Heart right ventricle (tissue), 16 donors: Measurements from ENCODE around the gene PTPN12. TPM values are rescaled to one million over a fixed set of nuclear protein-coding genes. Genes with fewer than 3 reads are reported as not detected.

Experiments
- ATAC-seq, 8 donors: fragments of 200-7000 bp; cut with Tn5 transposase; one replicate each; pipeline ENCODE4 v1.9.1; 2020; ENCODE audit warnings: mild to moderate bottlenecking in 8 of 8, moderate library complexity in 8 of 8, moderate number of reproducible peaks in 1 of 8
- DNase-seq, 2 donors: peaks; one replicate each; pipeline ENCODE4 v3.0.0-alpha.2; 2020
- H3K27ac ChIP-seq, 10 donors: fragments of 200-600 bp; sonication (generic) in 2 of 10; one replicate each; pipeline versions ENCODE4 v1.5.0 to v1.8.0; 2020 to 2022; ENCODE audit warnings: mild to moderate bottlenecking in 3 of 10
- H3K27me3 ChIP-seq, 7 donors: fragments of 200-600 bp; one replicate each; pipeline ENCODE4 v1.8.0; 2021 to 2022; ENCODE audit warnings: mild to moderate bottlenecking in 2 of 7
- H3K36me3 ChIP-seq, 9 donors: fragments of 200-600 bp; sonication (generic) in 1 of 9; one replicate each; pipeline versions ENCODE4 v1.5.0 to v1.8.0; 2020 to 2022; ENCODE audit warnings: mild to moderate bottlenecking in 2 of 9
- H3K4me1 ChIP-seq, 9 donors: fragments of 200-600 bp; sonication (generic) in 1 of 9; one replicate each; pipeline versions ENCODE4 v1.5.0 to v1.8.0; 2020 to 2022; ENCODE audit warnings: mild to moderate bottlenecking in 4 of 9
- H3K4me3 ChIP-seq, 10 donors: fragments of 200-600 bp; sonication (generic) in 2 of 10; one replicate each; pipeline versions ENCODE4 v1.5.0 to v1.8.0; 2020 to 2022; ENCODE audit warnings: mild to moderate bottlenecking in 7 of 10, moderate library complexity in 2 of 10
- H3K9me3 ChIP-seq, 11 donors: fragments of 200-600 bp in 10 of 11; sonication (generic) in 2 of 11; one replicate each; pipeline versions ENCODE4 v1.5.0 to v1.8.0; 2013 to 2022; ENCODE audit warnings: mild to moderate bottlenecking in 2 of 11, control low read depth in 1 of 11, moderate library complexity in 1 of 11
- CTCF ChIP-seq, 9 donors: fragments of 200-600 bp; sonication (generic) in 2 of 9; IDR thresholded peaks; one replicate each; pipeline versions ENCODE4 v1.5.0 to v1.8.0; 2021 to 2022; ENCODE audit warnings: antibody characterized with exemption in 9 of 9, mild to moderate bottlenecking in 5 of 9, moderate library complexity in 1 of 9
- WGBS, 2 donors: extraction: QIAGEN DNeasy Blood & Tissue Kit; methylation state at CpG; one replicate each; pipeline ENCODE4 v1.1.7; 2013; ENCODE audit warnings: inconsistent platforms in 1 of 2; 5-methylcytosine and 5-hydroxymethylcytosine counted together
- intact Hi-C, 10 donors: fragments of 100-400 bp; cut with DNase I; formaldehyde crosslinking; loops; one replicate each; pipeline versions ENCODE4 v1.11.1 to v1.14.2; 2022
- polyA plus RNA-seq, 2 donors: library from polyadenylated mRNA; stranded (reverse); fragments of 200-250 nt; gene quantifications; one replicate each; pipeline ENCODE4 v1.2.3, GENCODE V29; 2013
- total RNA-seq, 10 donors: library from RNA; stranded (reverse); fragmentation: NEBNext Ultra II Directional in 3 of 10; extraction: Animal tissue kit (Norgen Biotek cat#: 25700) in 3 of 10; gene quantifications; one replicate each; pipeline versions ENCODE4 v1.2.1 to v1.2.4, GENCODE V29; 2021 to 2023
- donor health status: Arrhythmogenic right ventricular cardiomyopathy.
- donor health status: ischemic (EF 13 %, LVEDD 7.1; RV severe dilation, severe dysfunction).
- donor health status: healthy with polysubstance abuse.
- donor health status: DM: no; HTN: yes; CAD: no.
- donor health status: DM: no; HTN: no; CAD: no.
- donor health status: ischemic (EF 25% LVEDD 6.9; RV normal size, moderate dysfunction).
- donor health status: ischemic (EF 25% LVEDD 5.7; RV mildly dilated, moderate dysfunction).
- donor health status: healthy.
- donor health status: DM: yes; HTN: yes; CAD: no.
- donor health status: Ischemic cardiomyopathy.
- donor health status: ischemic (EF 35%, LVEDD 5.7; RV mildly dilated, moderate dysfunction).
- donor health status: nonischemic (EF 11% LVEDD 7.7; RV severe dilation, severe dysfunction).
- donor health status: DM: yes; HTN: yes; CAD: no.
- donor health status: PGD.
- donor health status: ischemic (EF 29% LVEDD 5.4; RV normal size, mild dysfunction).
- donor health status: nonischemic (EF 23%, LVEDD 6.1; RV moderate dilation, normal function).

The PTPN12 gene
- total and polyA plus RNA-seq, 12 donors: 24.0 to 64.5 (median 42.6) TPM

DNA sequence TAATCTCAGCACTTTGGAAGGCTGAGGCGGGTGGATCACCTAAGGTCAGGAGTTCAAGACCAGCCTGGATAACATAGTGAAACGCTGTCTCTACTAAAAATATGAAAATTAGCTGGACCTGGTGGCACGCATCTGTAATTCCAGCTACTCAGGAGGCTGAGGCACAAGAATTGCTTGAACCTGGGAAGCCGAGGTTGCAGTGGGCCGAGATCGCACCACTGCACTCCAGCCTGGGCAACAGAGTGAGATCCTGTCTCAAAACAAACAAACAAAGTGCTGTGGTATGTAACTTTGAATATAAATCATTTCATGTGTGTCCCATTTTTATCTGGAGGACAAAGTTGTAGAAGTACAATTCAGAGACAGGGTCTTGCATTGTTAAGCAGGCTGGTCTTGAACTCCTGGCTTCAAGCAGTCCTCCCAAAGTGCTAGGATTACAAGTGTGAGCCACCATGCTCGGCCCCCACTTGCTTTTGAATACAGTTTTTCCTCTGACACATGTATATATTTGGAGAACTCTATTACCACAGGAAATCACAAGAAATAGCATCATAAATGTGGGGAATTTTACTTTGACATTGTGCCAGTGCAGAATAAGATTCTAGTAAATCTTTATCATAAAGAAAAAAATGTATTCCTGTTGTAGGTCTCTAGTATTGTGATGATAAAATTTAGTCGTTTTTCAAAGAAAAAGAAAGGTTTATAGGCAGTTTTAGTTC lies 32.6 kb downstream of the PTPN12 start:
- intact Hi-C loops: loop anchor here in 1 of 10 donors (5.0 kb wide), 1 partner anchor 32 kb away; the partner anchor contains the start of gene PTPN12
- H3K9me3 ChIP-seq: no peaks in the 10 kb centered on the region
- no peaks in the 10 kb centered on the region for H3K27me3 ChIP-seq
- ATAC-seq (no peak), DNase-seq (no peak)
- WGBS, 2 donors: 86 to 87% methylated on average over 8 of the region's 8 CpGs
- no peak overlapping the region for H3K4me3 ChIP-seq
- peaks cover 0 to 69% (median 32%) of the 10 kb centered on the region in 9 donors for H3K4me1 ChIP-seq
- no peak for TF ChIP-seq CTCF (IDR thresholded peaks at IDR 0.05)
- H3K27ac ChIP-seq: peak overlapping the region in 2 of 10 donors; percentile 7 to 69
- peaks cover 0 to 52% (median 10%) of the 10 kb centered on the region in 9 donors for H3K36me3 ChIP-seq

- intact Hi-C loops: loop anchor here in 1 of 10 donors (5.0 kb wide), 1 partner anchor 33 kb away; the partner anchor contains the start of gene PTPN12
- H3K4me3 ChIP-seq: no peak overlapping the region
- no peak for TF ChIP-seq CTCF (IDR thresholded peaks at IDR 0.05)
- ATAC-seq (peak in 4 of 8 donors; percentile 54 to 66 (median 59)), DNase-seq (no peak)
- peaks cover 0 to 63% (median 28%) of the 10 kb centered on the region in 9 donors for H3K4me1 ChIP-seq
- H3K9me3 ChIP-seq: no peaks in the 10 kb centered on the region
- whole genome bisulfite sequencing, 2 donors: 73 to 79% methylated on average over 3 of the region's 3 CpGs
- no peaks in the 10 kb centered on the region for H3K27me3 ChIP-seq
- peak overlapping the region in 3 of 10 donors; percentile 7 to 69 (median 12) for H3K27ac ChIP-seq
- peaks cover 0 to 60% (median 11%) of the 10 kb centered on the region in 9 donors for H3K36me3 ChIP-seq
Observed at GRCh38 chr7:77570330-77571011, 33.4 kb downstream of the PTPN12 start.

DNA sequence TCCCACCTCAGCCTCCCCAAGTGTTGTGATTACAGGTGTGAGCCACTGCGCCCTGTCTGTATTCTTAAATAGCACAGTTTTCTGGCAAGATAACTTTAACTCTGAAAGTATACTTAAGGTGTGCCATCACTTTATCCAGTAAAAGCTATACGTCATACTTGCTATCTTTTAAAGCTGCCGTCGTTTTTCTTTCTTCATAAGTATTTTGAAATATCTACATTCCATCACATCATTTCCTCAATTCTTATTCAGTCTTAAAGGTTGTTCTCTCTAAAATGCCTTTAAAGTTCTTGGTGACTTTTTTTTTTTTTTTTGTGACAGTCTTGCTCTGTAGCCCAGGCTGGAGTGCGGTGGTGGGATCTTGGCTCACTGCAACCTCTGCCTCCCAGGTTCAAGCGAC lies 34.7 kb downstream of the PTPN12 start:
- no peak for TF ChIP-seq CTCF (IDR thresholded peaks at IDR 0.05)
- 90% methylated on average over 6 of the region's 6 CpGs for WGBS, 2 donors
- Histone ChIP-seq H3K27ac (no peak overlapping the region), H3K27me3 (no peaks in the 10 kb centered on the region), H3K4me3 (no peak overlapping the region), H3K4me1 (peaks cover 0 to 53% (median 17%) of the 10 kb centered on the region in 9 donors), H3K9me3 (no peaks in the 10 kb centered on the region), H3K36me3 (peaks cover 0 to 73% (median 22%) of the 10 kb centered on the region in 9 donors)
- intact Hi-C loops: loop anchor here in 1 of 10 donors (5.0 kb wide), 1 partner anchor 34 kb away; the partner anchor contains the start of gene PTPN12
- DNase-seq (no peak), ATAC-seq (no peak)

DNA sequence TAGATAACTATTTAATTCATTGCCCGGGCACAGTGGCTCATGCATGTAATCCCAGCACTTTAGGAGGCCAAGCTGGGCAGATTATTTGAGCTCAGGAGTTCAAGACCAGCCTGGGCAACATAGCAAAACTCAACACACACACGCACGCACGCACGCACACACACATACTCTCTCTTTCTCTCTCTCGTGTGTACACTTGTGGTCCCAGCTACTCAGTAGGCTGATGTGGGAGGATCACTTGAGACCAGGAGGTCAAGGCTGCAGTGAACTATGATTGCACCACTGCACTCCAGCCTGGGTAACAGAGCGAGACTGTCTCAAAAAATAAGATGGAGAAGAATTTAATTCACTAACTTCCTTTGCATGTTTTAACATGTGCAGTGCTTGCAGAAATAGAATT lies 38.1 kb downstream of the PTPN12 start:
- Histone ChIP-seq H3K9me3 (no peaks in the 10 kb centered on the region), H3K4me1 (peaks cover 0 to 36% (median 8%) of the 10 kb centered on the region in 9 donors), H3K27me3 (no peaks in the 10 kb centered on the region), H3K4me3 (no peak overlapping the region), H3K36me3 (peaks cover 0 to 90% (median 22%) of the 10 kb centered on the region in 9 donors), H3K27ac (no peak overlapping the region)
- no peak for ATAC-seq
- intact Hi-C loops: loop anchor here in 1 of 10 donors (5.0 kb wide), 1 partner anchor 33 kb away; no protein-coding TSS in a partner anchor
- no peak for TF ChIP-seq CTCF (IDR thresholded peaks at IDR 0.05)
- 86 to 91% methylated on average over 7 of the region's 7 CpGs for WGBS, 2 donors
- no peak for DNase-seq
